Body of pancreas (tissue), 4 donors: Measurements from ENCODE around the gene CTTN.

Experiments
- CTCF ChIP-seq, 7 experiments: fragments of 450-650 bp in 4 of 7; fragments of 200-600 bp in 3 of 7; sonication (generic) in 3 of 7; IDR thresholded peaks; one replicate each; pipeline ENCODE4 v1.5.1; 2016 to 2019; ENCODE audit warnings: antibody characterized with exemption in 7 of 7
- POLR2A ChIP-seq, 3 donors: fragments of 450-650 bp; IDR thresholded peaks; one replicate each; pipeline ENCODE4 v1.6.1; 2016; ENCODE audit warnings: antibody characterized with exemption in 3 of 3, mild to moderate bottlenecking in 2 of 3

- TF ChIP-seq CTCF (IDR thresholded peaks at IDR 0.05), result no peak
- TF ChIP-seq POLR2A (IDR thresholded peaks at IDR 0.05), result no peak
These were observed 78.3 kb downstream of the CTTN start for GRCh38 chr11:70476669-70477068.
